ENCODE data around the gene MAGEB6. TPM values are rescaled to one million over a fixed set of nuclear protein-coding genes. Genes with fewer than 3 reads are reported as not detected.
"Not testable (repeated sequence)": the region's sequence is repeated elsewhere in the genome, so short reads cannot be mapped to it uniquely, and the experiment has no call there.

The MAGEB6 gene
- total RNA-seq (2014; rRNA removed; shearing (Covaris generic)), result not detected in 2 replicates

- DNase-seq (ENCODE audit: low spot score), result no peak
Observed at GRCh38 chrX:26192204-26192603, at the start of gene MAGEB6. TSS of gene MAGEB6 (plus strand) at chrX:26192440. CDS start at chrX:26193847, 1,407 bp downstream.

GRCh38 chrX:26146024-26146423 lies 46.2 kb upstream of the MAGEB6 start:
- DNase-seq (ENCODE audit: low spot score), result no peak

- no peak for DNase-seq (ENCODE audit: low spot score)
Observed at GRCh38 chrX:26160301-26160700, 31.9 kb upstream of the MAGEB6 start, which contains the start of gene MAGEB6B. TSS of gene MAGEB6B (plus strand) at chrX:26160601. CDS start at chrX:26160601, 0 bp downstream.

GRCh38 chrX:26203561-26203960 lies 11.3 kb downstream of the MAGEB6 start:
- no peak for DNase-seq (ENCODE audit: low spot score)

GRCh38 chrX:26204717-26205116 lies 12.5 kb downstream of the MAGEB6 start:
- DNase-seq (ENCODE audit: low spot score), result not testable (repeated sequence)

- no peak for DNase-seq (ENCODE audit: low spot score)
Observed at GRCh38 chrX:26208012-26208411, 15.8 kb downstream of the MAGEB6 start.

- no peak for DNase-seq (ENCODE audit: low spot score)
Observed at GRCh38 chrX:26215869-26216268, 23.6 kb downstream of the MAGEB6 start, which contains the start of gene MAGEB5. TSS of gene MAGEB5 (plus strand) at chrX:26216169. CDS start at chrX:26217302, 1,133 bp downstream.

- no peak for DNase-seq (ENCODE audit: low spot score)
Observed at GRCh38 chrX:26219351-26219750, 27.1 kb downstream of the MAGEB6 start.

GRCh38 chrX:26234177-26234576 lies 41.9 kb downstream of the MAGEB6 start:
- DNase-seq (ENCODE audit: low spot score), result no peak

Other genes with a start within 250 kb of the MAGEB6 start
- not detected in 2 replicates for gene MAGEB18, start 54.1 kb upstream of the MAGEB6 start, total RNA-seq (2014; rRNA removed; shearing (Covaris generic))
- gene MAGEB6B, start 31.8 kb upstream of the MAGEB6 start, total RNA-seq (2014; rRNA removed; shearing (Covaris generic)), result not detected in 2 replicates
- gene MAGEB5, start 23.7 kb downstream of the MAGEB6 start, total RNA-seq (2014; rRNA removed; shearing (Covaris generic)), result not detected in 2 replicates